ENCODE results near the gene MRPL24.
A peak's percentile ranks its signal among the peaks of the same experiment; 100 is the strongest.

Gene MRPL24

GRCh38 chr1:156727492-156727891 is 13.4 kb downstream of the MRPL24 start:
- peak overlapping the region; percentile 73 for H3K27ac ChIP-seq (replicated peaks)
- DNase-seq (ENCODE audit: low read depth in 1 of 2, low spot score in 1 of 2) = no peak

GRCh38 chr1:156726549-156727226 is 14.2 kb downstream of the MRPL24 start:
- DNase-seq (ENCODE audit: low read depth in 1 of 2, low spot score in 1 of 2) = peak; percentile 63 to 83
- TF ChIP-seq POLR2AphosphoS5 (IDR thresholded peaks at IDR 0.05; ENCODE audit: low read depth) (peak; percentile 47; the same call in 1 of the 2 replicates), CTCF (IDR thresholded peaks at IDR 0.05; ENCODE audit: insufficient read depth, low read length) (peak; percentile 60), REST (IDR thresholded peaks at IDR 0.05; ENCODE audit: insufficient replicate concordance, low read depth) (no peak), GABPA (IDR thresholded peaks at IDR 0.05; ENCODE audit: low read depth) (no peak), SPI1 (IDR thresholded peaks at IDR 0.05; ENCODE audit: borderline replicate concordance, low read depth) (no peak)
- Histone ChIP-seq H3K27me3 (ENCODE audit: insufficient read depth, poor library complexity, severe bottlenecking) (no peaks in the 10 kb centered on the region), H3K4me3 (replicated peaks; ENCODE audit: insufficient read depth, low read length) (peak overlapping the region; percentile 98), H3K27ac (replicated peaks) (peak overlapping the region; percentile 73)

More at GRCh38 chr1:156727492-156727891, 13.4 kb downstream of the MRPL24 start:
- Histone ChIP-seq H3K4me3 (replicated peaks; ENCODE audit: insufficient read depth, low read length) (peak overlapping the region; percentile 98), H3K27me3 (ENCODE audit: insufficient read depth, poor library complexity, severe bottlenecking) (no peaks in the 10 kb centered on the region)
- TF ChIP-seq SPI1 (IDR thresholded peaks at IDR 0.05; ENCODE audit: borderline replicate concordance, low read depth) = peak; percentile 55
- no peak for TF ChIP-seq CTCF (IDR thresholded peaks at IDR 0.05; ENCODE audit: insufficient read depth, low read length)

- DNase-seq (ENCODE audit: low read depth in 1 of 2, low spot score in 1 of 2) = peak; percentile 84 to 89
- Histone ChIP-seq H3K27ac (replicated peaks) (peak overlapping the region; percentile 16; the same call in 1 of the 2 replicates), H3K27me3 (ENCODE audit: insufficient read depth, poor library complexity, severe bottlenecking) (no peaks in the 10 kb centered on the region), H3K4me3 (replicated peaks; ENCODE audit: insufficient read depth, low read length) (peak overlapping the region; percentile 98)
- TF ChIP-seq SPI1 (IDR thresholded peaks at IDR 0.05; ENCODE audit: borderline replicate concordance, low read depth) (peak; percentile 100), GABPA (IDR thresholded peaks at IDR 0.05; ENCODE audit: low read depth) (no peak), POLR2AphosphoS5 (IDR thresholded peaks at IDR 0.05; ENCODE audit: low read depth) (0 out of 2 replicates have a peak, but pooled peaks have one; percentile 24), REST (IDR thresholded peaks at IDR 0.05; ENCODE audit: insufficient replicate concordance, low read depth) (no peak), CTCF (IDR thresholded peaks at IDR 0.05; ENCODE audit: insufficient read depth, low read length) (peak; percentile 99)
Measured at GRCh38 chr1:156725683-156726280, 15.1 kb downstream of the MRPL24 start.

All from HL-60 (cell line).